T-cell (primary cell): ENCODE data around the gene NR0B2. TPM values are rescaled to one million over a fixed set of nuclear protein-coding genes. Genes with fewer than 3 reads are reported as not detected.
A peak's percentile ranks its signal among the peaks of the same experiment; 100 is the strongest.

Experiments
- ATAC-seq, 4 experiments: fragments of 200-7000 bp in 3 of 4; fragments of 150-1000 bp in 1 of 4; cut with Tn5 transposase; replicated peaks in 1 of 4; 1 replicate in 3 of 4; 2 replicates in 1 of 4; pipeline ENCODE4 v1.10.0; 2021; ENCODE audit warnings: moderate library complexity in 3 of 4, mild to moderate bottlenecking in 2 of 4, moderate number of reproducible peaks in 1 of 4
- CTCF ChIA-PET, 2 donors: fragments of 300-600 bp; sonication (Branson Sonifier 250); formaldehyde crosslinking; loops; one replicate each; lab custom pipeline; 2022; ENCODE audit warnings: antibody characterized with exemption in 2 of 2; lab: Charles Lee
- POLR2A ChIA-PET, 2 donors: fragments of 300-600 bp; sonication (Branson Sonifier 250); formaldehyde crosslinking; loops; one replicate each; lab custom pipeline; 2022; ENCODE audit warnings: antibody characterized with exemption in 2 of 2; lab: Charles Lee
- DNase-seq, 35 experiments: peaks; one replicate each; pipeline versions ENCODE4 v3.0.0 to v3.0.0-alpha.2; 2013 to 2023
- H3K27ac ChIP-seq: one replicate; pipeline ENCODE4 v1.5.1; 2013; ENCODE audit warnings: low read length
- H3K27me3 ChIP-seq, 2 experiments: replicated peaks in 1 of 2; 1 replicate in 1 of 2; 2 replicates in 1 of 2; pipeline versions ENCODE4 v1.6.1 to v1.7.0; 2013; ENCODE audit warnings: low read length in 1 of 2, mixed read lengths in 1 of 2; ENCODE audit not compliant: control insufficient read depth in 2 of 2, insufficient read depth in 2 of 2; ENCODE audit errors: extremely low read depth in 1 of 2
- H3K36me3 ChIP-seq, 2 donors: 1 replicate in 1 of 2; 2 replicates in 1 of 2; pipeline versions ENCODE4 v1.6.1 to v1.7.0; 2013; ENCODE audit warnings: low read length in 1 of 2; ENCODE audit not compliant: control insufficient read depth in 2 of 2, insufficient read depth in 1 of 2; ENCODE audit errors: extremely low read depth in 1 of 2
- H3K4me1 ChIP-seq, 2 experiments: 1 replicate in 1 of 2; 2 replicates in 1 of 2; pipeline versions ENCODE4 v1.6.1 to v1.7.0; 2013; ENCODE audit warnings: low read length in 2 of 2, mixed read lengths in 1 of 2; ENCODE audit not compliant: insufficient read depth in 2 of 2, control insufficient read depth in 1 of 2; ENCODE audit errors: extremely low read depth in 1 of 2
- H3K4me3 ChIP-seq, 2 donors: 1 replicate in 1 of 2; 2 replicates in 1 of 2; pipeline versions ENCODE4 v1.5.1 to v1.7.0; 2013; ENCODE audit warnings: mild to moderate bottlenecking in 2 of 2, low read length in 1 of 2, moderate library complexity in 1 of 2; ENCODE audit not compliant: control insufficient read depth in 1 of 2; ENCODE audit errors: extremely low read depth in 1 of 2
- H3K9me3 ChIP-seq: 2 replicates; pipeline ENCODE4 v1.7.0; 2013
- H3K27ac Mint-ChIP-seq, 2 donors: one replicate each; pipeline ENCODE4 v1.8.0; 2020 to 2021; ENCODE audit warnings: mild to moderate bottlenecking in 2 of 2, mixed read lengths in 2 of 2
- H3K27me3 Mint-ChIP-seq, 2 donors: one replicate each; pipeline ENCODE4 v1.8.0; 2021 to 2022; ENCODE audit warnings: mixed read lengths in 2 of 2
- H3K36me3 Mint-ChIP-seq: one replicate; pipeline ENCODE4 v1.8.0; 2021; ENCODE audit warnings: mixed read lengths
- H3K4me1 Mint-ChIP-seq, 3 donors: one replicate each; pipeline ENCODE4 v1.8.0; 2020 to 2022; ENCODE audit warnings: mixed read lengths in 3 of 3, mild to moderate bottlenecking in 1 of 3
- H3K4me3 Mint-ChIP-seq, 3 donors: one replicate each; pipeline ENCODE4 v1.8.0; 2020 to 2022; ENCODE audit warnings: mild to moderate bottlenecking in 3 of 3, mixed read lengths in 3 of 3, moderate library complexity in 3 of 3
- H3K9me3 Mint-ChIP-seq, 3 donors: one replicate each; pipeline ENCODE4 v1.8.0; 2020 to 2022; ENCODE audit warnings: mixed read lengths in 3 of 3
- WGBS: methylation state at CpG from one replicate; pipeline ENCODE4 v1.1.5; 2013; ENCODE audit warnings: missing lambda C conversion rate; ENCODE audit not compliant: insufficient coverage; 5-methylcytosine and 5-hydroxymethylcytosine counted together
- total RNA-seq, 35 experiments: library from RNA in 6 of 35; stranded (reverse) in 6 of 35; fragments of 120-200 nt in 1 of 35; gene quantifications; one replicate each; pipeline versions ENCODE4 v1.2.1 to v1.2.4 and lab custom pipeline; 2013 to 2026

The NR0B2 gene
- total RNA-seq, 5 donors from 2014 or later (not counting 1 experiment from before 2014, with no cell fraction given), result not detected

DNA sequence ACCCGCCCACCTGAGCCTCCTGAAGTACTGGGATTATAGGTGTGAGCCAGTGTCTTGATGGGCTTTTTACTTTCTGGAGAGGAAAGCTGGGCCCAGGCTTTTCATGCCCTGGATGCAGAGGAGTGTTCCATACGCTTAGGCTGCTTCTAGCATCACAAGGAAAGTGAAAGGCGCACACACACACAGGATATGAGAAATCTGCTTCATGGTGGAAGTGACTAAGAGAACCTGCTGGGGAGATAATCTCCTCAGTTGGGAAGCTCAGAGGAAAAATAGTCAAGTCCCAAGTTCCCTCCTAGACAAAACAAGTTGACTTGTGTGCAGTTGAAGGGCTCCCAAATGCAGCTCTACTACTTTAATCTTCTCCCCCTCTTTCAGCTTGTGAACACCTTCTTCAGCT, 9.9 kb upstream of the NR0B2 start:
- peak overlapping the region; percentile 90 to 98 (median 92) for H3K4me3 Mint-ChIP-seq
- peaks cover 15% of the 10 kb centered on the region for H3K36me3 Mint-ChIP-seq
- 100% methylated on average over 1 of the region's 3 CpGs for WGBS
- DNase-seq (no peak), ATAC-seq (no peak)
- H3K9me3 ChIP-seq, result no peaks in the 10 kb centered on the region
- no peak overlapping the region for H3K4me3 ChIP-seq
- H3K27me3 ChIP-seq, result no peaks in the 10 kb centered on the region
- ChIA-PET CTCF (interaction anchor here in 1 of 2 donors (0.6 kb wide), 1 partner anchor 926 kb away, joined by 3 read pairs; the partner anchor contains the start of gene PAFAH2), POLR2A (no interaction called here)
- no peaks in the 10 kb centered on the region for H3K9me3 Mint-ChIP-seq
- H3K27ac Mint-ChIP-seq, result no peak overlapping the region
- no peak overlapping the region for H3K27ac ChIP-seq
- H3K4me1 Mint-ChIP-seq, result peaks cover 39 to 44% (median 41%) of the 10 kb centered on the region in 3 donors
- H3K27me3 Mint-ChIP-seq, result no peaks in the 10 kb centered on the region
- H3K4me1 ChIP-seq, result peaks cover 10 to 28% of the 10 kb centered on the region in 2 experiments
- peaks cover 0 to 33% of the 10 kb centered on the region in 2 donors for H3K36me3 ChIP-seq

GRCh38 chr1:26922901-26923300, 9.1 kb upstream of the NR0B2 start:
- H3K4me3 ChIP-seq, result no peak overlapping the region
- ATAC-seq (no peak), DNase-seq (no peak)
- no peak overlapping the region for H3K27ac Mint-ChIP-seq
- WGBS, result 81% methylated on average over 2 of the region's 3 CpGs
- POLR2A ChIA-PET, result no interaction called here
- CTCF ChIA-PET, result no interaction called here
- no peaks in the 10 kb centered on the region for H3K27me3 ChIP-seq
- peaks cover 10 to 28% of the 10 kb centered on the region in 2 experiments for H3K4me1 ChIP-seq
- H3K36me3 Mint-ChIP-seq, result peaks cover 9% of the 10 kb centered on the region
- H3K36me3 ChIP-seq, result peaks cover 0 to 27% of the 10 kb centered on the region in 2 donors
- no peaks in the 10 kb centered on the region for H3K27me3 Mint-ChIP-seq
- H3K4me1 Mint-ChIP-seq, result peaks cover 39 to 44% (median 41%) of the 10 kb centered on the region in 3 donors
- H3K9me3 ChIP-seq, result no peaks in the 10 kb centered on the region
- no peak overlapping the region for H3K27ac ChIP-seq
- H3K9me3 Mint-ChIP-seq, result no peaks in the 10 kb centered on the region
- H3K4me3 Mint-ChIP-seq, result peak overlapping the region; percentile 90 to 98 (median 92)

GRCh38 chr1:26922431-26922729, 8.6 kb upstream of the NR0B2 start:
- no peaks in the 10 kb centered on the region for H3K9me3 Mint-ChIP-seq
- Histone ChIP-seq H3K9me3 (no peaks in the 10 kb centered on the region), H3K27me3 (no peaks in the 10 kb centered on the region), H3K4me1 (peaks cover 10 to 28% of the 10 kb centered on the region in 2 experiments), H3K36me3 (peaks cover 0 to 22% of the 10 kb centered on the region in 2 donors), H3K4me3 (peak overlapping the region; percentile 80 to 89), H3K27ac (peak overlapping the region; percentile 87)
- WGBS, result 35% methylated on average over 3 of the region's 6 CpGs
- ATAC-seq (no peak), DNase-seq (no peak)
- no peak overlapping the region for H3K27ac Mint-ChIP-seq
- H3K36me3 Mint-ChIP-seq, result peaks cover 9% of the 10 kb centered on the region
- POLR2A ChIA-PET, result interaction anchor here in 1 of 2 donors (2.3 kb wide), 1 partner anchor 22 kb away, joined by 11 read pairs; the partner anchor contains the start of gene GPATCH3
- H3K4me1 Mint-ChIP-seq, result peaks cover 39 to 44% (median 41%) of the 10 kb centered on the region in 3 donors
- no peaks in the 10 kb centered on the region for H3K27me3 Mint-ChIP-seq
- H3K4me3 Mint-ChIP-seq, result peak overlapping the region; percentile 90 to 98 (median 92)
- CTCF ChIA-PET, result no interaction called here

GRCh38 chr1:26921540-26922430, 8.0 kb upstream of the NR0B2 start, which contains the start of gene NUDC:
Gene NUDC, plus strand, starts transcription at chr1:26921743. Its CDS starts 106 bp downstream, at chr1:26921849.
- Mint-ChIP-seq H3K36me3 (peaks cover 5% of the 10 kb centered on the region), H3K9me3 (no peaks in the 10 kb centered on the region), H3K4me3 (peak within 1 kb of the TSS; percentile 90 to 98 (median 92)), H3K27me3 (no peaks in the 10 kb centered on the region), H3K27ac (peak within 1 kb of the TSS; percentile 80 to 95), H3K4me1 (peaks cover 36 to 41% (median 37%) of the 10 kb centered on the region in 3 donors)
- no peaks in the 10 kb centered on the region for H3K27me3 ChIP-seq
- H3K4me1 ChIP-seq, result peaks cover 10 to 28% of the 10 kb centered on the region in 2 experiments
- ATAC-seq, result peak; percentile 94 to 98 (median 97)
- H3K27ac ChIP-seq, result peak within 1 kb of the TSS; percentile 87
- peak; percentile 84 to 97 (median 95) for DNase-seq
- CTCF ChIA-PET, result interaction anchor here in 1 of 2 donors (0.5 kb wide), 1 partner anchor 132 kb away, joined by 3 read pairs; no protein-coding TSS in a partner anchor
- POLR2A ChIA-PET, result interaction anchor here (0.6 to 2.3 kb wide), 4 partner anchors 22 to 132 kb away, joined by 5 to 13 read pairs (median 8); partner anchors contain the start of gene GPATCH3 (in 1 of the 2)
- peaks cover 0 to 20% of the 10 kb centered on the region in 2 donors for H3K36me3 ChIP-seq
- WGBS, result under 1% methylated on average over 71 of the region's 83 CpGs
- H3K9me3 ChIP-seq, result no peaks in the 10 kb centered on the region
- H3K4me3 ChIP-seq, result peak within 1 kb of the TSS; percentile 80 to 89

DNA sequence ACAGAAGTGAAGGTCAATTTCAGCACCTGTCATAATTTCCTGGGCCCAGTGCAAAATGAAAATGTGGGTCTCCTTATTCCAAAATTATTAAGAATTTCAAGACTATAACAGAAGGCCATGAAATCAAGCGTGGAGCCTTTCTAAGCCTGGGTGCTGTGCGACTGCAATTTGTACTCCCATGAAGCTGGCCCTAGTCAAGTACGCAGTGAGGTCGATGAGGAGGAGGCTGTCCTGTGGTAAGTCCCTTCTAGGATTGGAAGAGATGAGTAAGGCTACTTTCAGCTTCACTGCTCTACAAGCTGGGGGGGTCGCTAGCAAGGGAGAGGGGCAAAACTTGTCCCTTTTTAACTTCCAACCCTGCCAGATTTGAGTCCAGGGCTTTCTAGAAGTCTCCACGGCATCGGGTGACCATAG, 7.4 kb upstream of the NR0B2 start:
- peak; percentile 19 to 47 (median 32) for ATAC-seq
- H3K4me3 ChIP-seq, result peak overlapping the region; percentile 80 to 89
- Mint-ChIP-seq H3K4me3 (peak overlapping the region; percentile 90 to 98 (median 92)), H3K27ac (peak overlapping the region; percentile 80 to 95), H3K9me3 (no peaks in the 10 kb centered on the region), H3K4me1 (peaks cover 32 to 38% (median 35%) of the 10 kb centered on the region in 3 donors), H3K27me3 (no peaks in the 10 kb centered on the region), H3K36me3 (peaks cover 3% of the 10 kb centered on the region)
- H3K36me3 ChIP-seq, result peaks cover 0 to 14% of the 10 kb centered on the region in 2 donors
- CTCF ChIA-PET, result interaction anchor here in 1 of 2 donors (0.5 kb wide), 1 partner anchor 369 kb away, joined by 3 read pairs; no protein-coding TSS in a partner anchor
- POLR2A ChIA-PET, result interaction anchor here (0.6 to 2.3 kb wide), 5 partner anchors 21 to 451 kb away, joined by 3 to 13 read pairs (median 5); partner anchors contain the start of gene GPATCH3 (in 1 of the 2)
- peak overlapping the region; percentile 87 for H3K27ac ChIP-seq
- 9% methylated on average over 6 of the region's 7 CpGs for WGBS
- no peak for DNase-seq
- H3K4me1 ChIP-seq, result peaks cover 10 to 27% of the 10 kb centered on the region in 2 experiments
- H3K9me3 ChIP-seq, result no peaks in the 10 kb centered on the region
- H3K27me3 ChIP-seq, result peaks cover 0 to 4% of the 10 kb centered on the region in 2 experiments

GRCh38 chr1:26915204-26915842, 1.5 kb upstream of the NR0B2 start:
- Histone ChIP-seq H3K4me1 (no peaks in the 10 kb centered on the region), H3K27me3 (peaks cover 0 to 20% of the 10 kb centered on the region in 2 experiments), H3K4me3 (no peak overlapping the region), H3K9me3 (no peaks in the 10 kb centered on the region), H3K36me3 (no peaks in the 10 kb centered on the region), H3K27ac (no peak overlapping the region)
- DNase-seq, result no peak
- Mint-ChIP-seq H3K27me3 (no peaks in the 10 kb centered on the region), H3K9me3 (no peaks in the 10 kb centered on the region), H3K4me3 (no peak overlapping the region), H3K4me1 (peaks cover 2 to 4% (median 3%) of the 10 kb centered on the region in 3 donors), H3K36me3 (no peaks in the 10 kb centered on the region), H3K27ac (no peak overlapping the region)
- POLR2A ChIA-PET, result no interaction called here
- WGBS, result 67% methylated on average over 3 of the region's 5 CpGs
- no peak for ATAC-seq
- CTCF ChIA-PET, result no interaction called here
